H9 (cell line): ENCODE measurements around the gene PANK2. TPM values are rescaled to one million over a fixed set of nuclear protein-coding genes. Genes with fewer than 3 reads are reported as not detected.

Source experiments
- DNase-seq: peaks from one replicate; pipeline ENCODE4 v3.0.0-alpha.2; 2017
- H2AFZ ChIP-seq: one replicate; pipeline ENCODE4 v1.6.1; 2013; ENCODE audit warnings: mild to moderate bottlenecking, low read length, control low read depth, moderate library complexity
- H2AK5ac ChIP-seq: 2 replicates; pipeline ENCODE4 v1.6.1; 2013; ENCODE audit warnings: low read length, control low read depth, mixed read lengths; ENCODE audit not compliant: insufficient read length
- H2BK120ac ChIP-seq: one replicate; pipeline ENCODE4 v1.6.1; 2013; ENCODE audit warnings: low read depth, mild to moderate bottlenecking, low read length, control low read depth, inconsistent platforms; ENCODE audit not compliant: poor library complexity, severe bottlenecking
- H2BK12ac ChIP-seq: 2 replicates; pipeline ENCODE4 v1.6.1; 2013; ENCODE audit warnings: low read length, control low read depth, mixed read lengths, low read depth; ENCODE audit not compliant: insufficient read length
- H2BK15ac ChIP-seq: 2 replicates; pipeline ENCODE4 v1.6.1; 2013; ENCODE audit warnings: low read depth, low read length, control low read depth
- H2BK20ac ChIP-seq: one replicate; pipeline ENCODE4 v1.6.1; 2013; ENCODE audit warnings: low read depth, mild to moderate bottlenecking, low read length, control low read depth, inconsistent platforms; ENCODE audit not compliant: poor library complexity, severe bottlenecking
- H2BK5ac ChIP-seq: 2 replicates; pipeline ENCODE4 v1.6.1; 2013; ENCODE audit warnings: low read length, control low read depth, mixed read lengths; ENCODE audit not compliant: insufficient read length
- H3K14ac ChIP-seq: 2 replicates; pipeline ENCODE4 v1.6.1; 2013; ENCODE audit warnings: low read length, control low read depth; ENCODE audit not compliant: insufficient read depth
- H3K18ac ChIP-seq: 2 replicates; pipeline ENCODE4 v1.6.1; 2013; ENCODE audit warnings: low read depth, mild to moderate bottlenecking, mixed read lengths, low read length, control low read depth; ENCODE audit not compliant: insufficient read length
- H3K23ac ChIP-seq: 2 replicates; pipeline ENCODE4 v1.6.1; 2013; ENCODE audit warnings: low read length, control low read depth, mixed read lengths, low read depth; ENCODE audit not compliant: insufficient read length
- H3K23me2 ChIP-seq: 2 replicates; pipeline ENCODE4 v1.6.1; 2013; ENCODE audit warnings: low read depth, mild to moderate bottlenecking, mixed read lengths, low read length, control low read depth; ENCODE audit not compliant: insufficient read length, poor library complexity, severe bottlenecking
- H3K27ac ChIP-seq: 2 replicates; pipeline ENCODE4 v1.5.1; 2013; ENCODE audit warnings: low read length, control low read depth, mixed read lengths, low read depth; ENCODE audit not compliant: insufficient read length
- H3K27me3 ChIP-seq: 2 replicates; pipeline ENCODE4 v1.6.1; 2013; ENCODE audit warnings: low read length, control low read depth, inconsistent platforms; ENCODE audit not compliant: insufficient read depth
- H3K4ac ChIP-seq: 2 replicates; pipeline ENCODE4 v1.6.1; 2013; ENCODE audit warnings: low read depth, mild to moderate bottlenecking, control low read depth, inconsistent platforms, low read length, moderate library complexity
- H3K4me1 ChIP-seq: 2 replicates; pipeline ENCODE4 v1.6.1; 2013; ENCODE audit warnings: low read length, control low read depth, inconsistent platforms; ENCODE audit not compliant: insufficient read depth
- H3K4me2 ChIP-seq: 2 replicates; pipeline ENCODE4 v1.6.1; 2013; ENCODE audit warnings: low read length, control low read depth, mixed read lengths; ENCODE audit not compliant: insufficient read length, insufficient read depth
- H3K56ac ChIP-seq: 2 replicates; pipeline ENCODE4 v1.6.1; 2013; ENCODE audit warnings: low read depth, mild to moderate bottlenecking, mixed read lengths, low read length, control low read depth; ENCODE audit not compliant: insufficient read length
- H3K79me1 ChIP-seq: 2 replicates; pipeline ENCODE4 v1.6.1; 2013; ENCODE audit warnings: low read depth, mild to moderate bottlenecking, moderate library complexity, low read length, control low read depth, inconsistent platforms; ENCODE audit not compliant: insufficient read depth, poor library complexity, severe bottlenecking
- H3K79me2 ChIP-seq: 2 replicates; pipeline ENCODE4 v1.6.1; 2013; ENCODE audit warnings: low read length, control low read depth, inconsistent platforms; ENCODE audit not compliant: insufficient read depth
- H3K9ac ChIP-seq: 2 replicates; pipeline ENCODE4 v1.6.1; 2013; ENCODE audit warnings: low read length, control low read depth, mixed read lengths; ENCODE audit not compliant: insufficient read length; ENCODE audit errors: extremely low read depth
- H3K9me3 ChIP-seq: one replicate; pipeline ENCODE4 v1.6.1; 2013; ENCODE audit warnings: low read depth, low read length, inconsistent platforms; ENCODE audit not compliant: control insufficient read depth
- H3T11ph ChIP-seq: one replicate; pipeline ENCODE4 v1.6.1; 2013; ENCODE audit warnings: mild to moderate bottlenecking, low read length, control low read depth, inconsistent platforms
- H4K20me1 ChIP-seq: one replicate; pipeline ENCODE4 v1.6.1; 2013; ENCODE audit not compliant: control insufficient read depth, insufficient read length, insufficient read depth
- H4K5ac ChIP-seq: 2 replicates; pipeline ENCODE4 v1.6.1; 2013; ENCODE audit warnings: low read depth, mild to moderate bottlenecking, mixed read lengths, low read length, control low read depth; ENCODE audit not compliant: insufficient read length
- H4K8ac ChIP-seq: replicated peaks from 2 replicates; pipeline ENCODE4 v1.6.1; 2013; ENCODE audit warnings: low read length, control low read depth, mixed read lengths, low read depth; ENCODE audit not compliant: insufficient read length
- H4K91ac ChIP-seq: 2 replicates; pipeline ENCODE4 v1.6.1; 2013; ENCODE audit warnings: low read depth, mild to moderate bottlenecking, moderate library complexity, mixed read lengths, low read length, control low read depth; ENCODE audit not compliant: insufficient read length
- H3K27ac Mint-ChIP-seq, 3 experiments: 2 replicates in 2 of 3; 3 replicates in 1 of 3; pipeline ENCODE4 v1.8.0; 2020 to 2021; ENCODE audit warnings: mixed read lengths in 3 of 3, mild to moderate bottlenecking in 1 of 3, moderate library complexity in 1 of 3
- H3K27me3 Mint-ChIP-seq: 2 replicates; pipeline ENCODE4 v1.8.0; 2021; ENCODE audit warnings: low read depth, mild to moderate bottlenecking, moderate library complexity, mixed read lengths
- H3K36me3 Mint-ChIP-seq, 3 experiments: 2 replicates in 2 of 3; 3 replicates in 1 of 3; pipeline ENCODE4 v1.8.0; 2020 to 2021; ENCODE audit warnings: low read depth in 3 of 3, mixed read lengths in 3 of 3; ENCODE audit not compliant: insufficient read depth in 1 of 3
- H3K4me1 Mint-ChIP-seq, 2 experiments: 2 replicates each; pipeline ENCODE4 v1.8.0; 2020; ENCODE audit warnings: mixed read lengths in 2 of 2
- H3K4me3 Mint-ChIP-seq, 2 experiments: 2 replicates in 1 of 2; 3 replicates in 1 of 2; pipeline ENCODE4 v1.8.0; 2020 to 2021; ENCODE audit warnings: mild to moderate bottlenecking in 2 of 2, mixed read lengths in 2 of 2, moderate library complexity in 1 of 2
- H3K9me3 Mint-ChIP-seq, 2 experiments: 2 replicates in 1 of 2; 3 replicates in 1 of 2; pipeline ENCODE4 v1.8.0; 2020; ENCODE audit warnings: mild to moderate bottlenecking in 2 of 2, mixed read lengths in 2 of 2, moderate library complexity in 1 of 2
- CTCF ChIP-seq: fragments of 200-600 bp; sonication (generic); conservative IDR thresholded peaks from 3 replicates; pipeline ENCODE4 v1.8.0; 2021; ENCODE audit warnings: antibody characterized with exemption, mild to moderate bottlenecking
- WGBS: extraction: QIAGEN DNeasy Blood & Tissue Kit; methylation state at CpG from one replicate; pipeline ENCODE4 v1.1.7; 2013; ENCODE audit warnings: missing lambda C conversion rate, low lambda C conversion rate, mixed read lengths; ENCODE audit not compliant: insufficient read length; ENCODE audit errors: extremely low coverage; 5-methylcytosine and 5-hydroxymethylcytosine counted together
- total RNA-seq: library from RNA; stranded (reverse); gene quantifications from 2 replicates; pipeline ENCODE4 v1.2.1, GENCODE V29; 2021

The PANK2 gene
- total RNA-seq, 1 experiment from 2014 or later = 65.4 TPM

- DNase-seq = no peak
- H3K4me3 Mint-ChIP-seq = no peak overlapping the region
- H2BK5ac ChIP-seq = no peak overlapping the region
- H3K79me2 ChIP-seq = peaks cover 18% of the 10 kb centered on the region; the same call in 1 of the 2 replicates
- no peak overlapping the region for H3K23ac ChIP-seq
- H3K4me2 ChIP-seq = no peak overlapping the region
- peak overlapping the region in 2 of 3 experiments; percentile 1 to 80; a peak in 3 of 7 replicates for H3K27ac Mint-ChIP-seq
- H2AK5ac ChIP-seq = no peak overlapping the region
- peaks cover 4% of the 10 kb centered on the region for H3K79me1 ChIP-seq
- H2BK120ac ChIP-seq = no peak overlapping the region
- H4K8ac ChIP-seq = no peak overlapping the region
- no peaks in the 10 kb centered on the region for H3K27me3 Mint-ChIP-seq
- no CpG with 5 or more reads among the region's 2 CpGs for WGBS
- no peaks in the 10 kb centered on the region for H3K4me1 ChIP-seq
- H3K23me2 ChIP-seq = no peaks in the 10 kb centered on the region
- H3K9me3 Mint-ChIP-seq = no peaks in the 10 kb centered on the region
- no peak overlapping the region for H3K4ac ChIP-seq
- no peak overlapping the region for H3K9ac ChIP-seq
- no peaks in the 10 kb centered on the region for H3K9me3 ChIP-seq
- H2BK15ac ChIP-seq = no peak overlapping the region
- H3K14ac ChIP-seq = no peak overlapping the region
- no peak overlapping the region for H2BK20ac ChIP-seq
- H3K18ac ChIP-seq = no peak overlapping the region
- no peak overlapping the region for H3K56ac ChIP-seq
- no peaks in the 10 kb centered on the region for H3K4me1 Mint-ChIP-seq
- H3T11ph ChIP-seq = no peak overlapping the region
- no peak overlapping the region for H3K27ac ChIP-seq
- H3K36me3 Mint-ChIP-seq = peaks cover 63 to 92% (median 88%) of the 10 kb centered on the region in 3 experiments; a peak in 6 of 7 replicates
- H4K91ac ChIP-seq = no peak overlapping the region
- no peak overlapping the region for H4K5ac ChIP-seq
- H2AFZ ChIP-seq = no peak overlapping the region
- H3K27me3 ChIP-seq = no peaks in the 10 kb centered on the region
- no peaks in the 10 kb centered on the region for H4K20me1 ChIP-seq
- no peak for TF ChIP-seq CTCF
- H2BK12ac ChIP-seq = no peak overlapping the region
Measured at GRCh38 chr20:3914446-3914845, 25.3 kb downstream of the PANK2 start.
